Astrocyte (in vitro differentiated cells and primary cell): ENCODE measurements around the gene DDX6. TPM values are rescaled to one million over a fixed set of nuclear protein-coding genes. Genes with fewer than 3 reads are reported as not detected.
"Not testable (repeated sequence)": the region's sequence is repeated elsewhere in the genome, so short reads cannot be mapped to it uniquely, and the experiment has no call there.

Experiments
- DNase-seq: peaks from one replicate; pipeline ENCODE4 v3.0.0-alpha.2; 2010; ENCODE audit warnings: low read depth
- FAIRE-seq: peaks from 2 replicates; lab custom pipeline; 2011; peaks lifted over from hg19 to GRCh38; lab: Jason Lieb, UNC
- H2AFZ ChIP-seq: 2 replicates; pipeline ENCODE4 v1.6.0; 2012; ENCODE audit warnings: low read depth, low read length, inconsistent platforms
- H3K27ac ChIP-seq: 2 replicates; pipeline ENCODE4 v1.5.1; 2011; ENCODE audit warnings: low read depth, low read length, inconsistent platforms
- H3K27me3 ChIP-seq: 2 replicates; pipeline ENCODE4 v1.6.0; 2011; ENCODE audit warnings: low read length, inconsistent platforms; ENCODE audit not compliant: insufficient read depth
- H3K36me3 ChIP-seq: 2 replicates; pipeline ENCODE4 v1.5.1; 2011; ENCODE audit warnings: low read length, inconsistent platforms; ENCODE audit not compliant: insufficient read depth
- H3K4me1 ChIP-seq: 2 replicates; pipeline ENCODE4 v1.5.1; 2011; ENCODE audit warnings: low read length, inconsistent platforms; ENCODE audit not compliant: insufficient read depth
- H3K4me2 ChIP-seq: 2 replicates; pipeline ENCODE4 v1.6.0; 2012; ENCODE audit warnings: low read length, inconsistent platforms
- H3K4me3 ChIP-seq: 2 replicates; pipeline ENCODE4 v1.5.1; 2011; ENCODE audit warnings: low read depth, mild to moderate bottlenecking, low read length, inconsistent platforms; ENCODE audit not compliant: insufficient read depth
- H3K79me2 ChIP-seq: 2 replicates; pipeline ENCODE4 v1.6.0; 2012; ENCODE audit warnings: mild to moderate bottlenecking, low read length, inconsistent platforms; ENCODE audit not compliant: insufficient read depth
- H3K9ac ChIP-seq: 2 replicates; pipeline ENCODE4 v1.6.0; 2012; ENCODE audit warnings: mild to moderate bottlenecking, low read length, inconsistent platforms
- H3K9me3 ChIP-seq: 2 replicates; pipeline ENCODE4 v1.5.1; 2012; ENCODE audit warnings: low read depth, mild to moderate bottlenecking, low read length, inconsistent platforms; ENCODE audit not compliant: insufficient read depth
- H4K20me1 ChIP-seq: 2 replicates; pipeline ENCODE4 v1.6.0; 2012; ENCODE audit warnings: low read length, inconsistent platforms; ENCODE audit not compliant: insufficient read depth
- H3K27ac Mint-ChIP-seq: one replicate; pipeline ENCODE4 v1.8.0; 2021; ENCODE audit warnings: mild to moderate bottlenecking, mixed read lengths; ENCODE audit not compliant: unreplicated experiment
- H3K27me3 Mint-ChIP-seq: one replicate; pipeline ENCODE4 v1.8.0; 2021; ENCODE audit warnings: low read depth, mixed read lengths; ENCODE audit not compliant: unreplicated experiment
- H3K36me3 Mint-ChIP-seq: one replicate; pipeline ENCODE4 v1.8.0; 2021; ENCODE audit warnings: low read depth, mixed read lengths; ENCODE audit not compliant: unreplicated experiment
- H3K4me1 Mint-ChIP-seq: one replicate; pipeline ENCODE4 v1.8.0; 2021; ENCODE audit warnings: low read depth, mixed read lengths; ENCODE audit not compliant: unreplicated experiment
- H3K4me3 Mint-ChIP-seq: one replicate; pipeline ENCODE4 v1.8.0; 2021; ENCODE audit warnings: mild to moderate bottlenecking, moderate library complexity, mixed read lengths; ENCODE audit not compliant: unreplicated experiment
- H3K9me3 Mint-ChIP-seq: one replicate; pipeline ENCODE4 v1.8.0; 2021; ENCODE audit warnings: mild to moderate bottlenecking, mixed read lengths; ENCODE audit not compliant: unreplicated experiment
- EZH2 ChIP-seq: IDR thresholded peaks from 2 replicates; pipeline ENCODE4 v1.6.1; 2012; ENCODE audit warnings: mild to moderate bottlenecking, low read length, inconsistent platforms; ENCODE audit not compliant: insufficient read depth
- total RNA-seq: library from RNA; stranded (reverse); gene quantifications from 2 replicates; pipeline ENCODE4 v1.2.1, GENCODE V29; 2021
- TF ChIP-seq, protein P1 (sequence below): IDR thresholded peaks from 2 replicates; pipeline ENCODE4 v1.5.1; 2011; ENCODE audit warnings: low read depth, mild to moderate bottlenecking, inconsistent platforms, low read length, moderate library complexity; ENCODE audit not compliant: insufficient read depth

Gene DDX6
- total RNA-seq, 1 donor from 2014 or later = 196 TPM

DNA sequence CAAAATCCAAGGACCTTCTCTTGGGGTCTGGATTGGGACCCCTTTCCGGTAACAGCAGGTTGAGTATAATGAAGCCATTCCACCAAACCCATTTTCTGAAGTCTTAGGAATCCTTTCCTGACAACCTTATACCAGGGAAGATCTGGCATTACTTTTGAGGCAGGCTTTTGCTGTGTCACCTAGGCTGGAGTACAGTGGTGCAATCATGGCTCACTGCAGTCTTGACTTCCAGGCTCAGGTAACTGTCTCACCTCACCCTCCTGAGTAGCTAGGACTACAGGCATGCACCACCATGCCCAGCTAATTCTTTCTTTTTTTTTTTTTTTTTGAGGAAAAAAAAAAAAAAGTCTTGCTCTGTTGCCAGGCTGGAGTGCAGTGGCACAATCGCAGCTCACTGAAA, 55.8 kb downstream of the DDX6 start:
- no peak overlapping the region for H3K27ac Mint-ChIP-seq
- H3K27me3 Mint-ChIP-seq = no peaks in the 10 kb centered on the region
- no peaks in the 10 kb centered on the region for H4K20me1 ChIP-seq
- no peaks in the 10 kb centered on the region for H3K27me3 ChIP-seq
- FAIRE-seq = no peak
- no peak overlapping the region for H2AFZ ChIP-seq
- H3K4me1 Mint-ChIP-seq = no peaks in the 10 kb centered on the region
- no peaks in the 10 kb centered on the region for H3K4me1 ChIP-seq
- H3K9ac ChIP-seq = no peak overlapping the region
- TF ChIP-seq EZH2 = no peak
- TF ChIP-seq, protein P1, sequence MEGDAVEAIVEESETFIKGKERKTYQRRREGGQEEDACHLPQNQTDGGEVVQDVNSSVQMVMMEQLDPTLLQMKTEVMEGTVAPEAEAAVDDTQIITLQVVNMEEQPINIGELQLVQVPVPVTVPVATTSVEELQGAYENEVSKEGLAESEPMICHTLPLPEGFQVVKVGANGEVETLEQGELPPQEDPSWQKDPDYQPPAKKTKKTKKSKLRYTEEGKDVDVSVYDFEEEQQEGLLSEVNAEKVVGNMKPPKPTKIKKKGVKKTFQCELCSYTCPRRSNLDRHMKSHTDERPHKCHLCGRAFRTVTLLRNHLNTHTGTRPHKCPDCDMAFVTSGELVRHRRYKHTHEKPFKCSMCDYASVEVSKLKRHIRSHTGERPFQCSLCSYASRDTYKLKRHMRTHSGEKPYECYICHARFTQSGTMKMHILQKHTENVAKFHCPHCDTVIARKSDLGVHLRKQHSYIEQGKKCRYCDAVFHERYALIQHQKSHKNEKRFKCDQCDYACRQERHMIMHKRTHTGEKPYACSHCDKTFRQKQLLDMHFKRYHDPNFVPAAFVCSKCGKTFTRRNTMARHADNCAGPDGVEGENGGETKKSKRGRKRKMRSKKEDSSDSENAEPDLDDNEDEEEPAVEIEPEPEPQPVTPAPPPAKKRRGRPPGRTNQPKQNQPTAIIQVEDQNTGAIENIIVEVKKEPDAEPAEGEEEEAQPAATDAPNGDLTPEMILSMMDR = no peak
- H3K4me3 Mint-ChIP-seq = no peak overlapping the region
- H3K79me2 ChIP-seq = no peaks in the 10 kb centered on the region
- peaks cover 5% of the 10 kb centered on the region for H3K9me3 Mint-ChIP-seq
- H3K4me2 ChIP-seq = no peak overlapping the region
- DNase-seq = no peak
- H3K4me3 ChIP-seq = no peak overlapping the region
- H3K36me3 ChIP-seq = no peaks in the 10 kb centered on the region
- H3K27ac ChIP-seq = no peak overlapping the region
- H3K36me3 Mint-ChIP-seq = peaks cover 3% of the 10 kb centered on the region
- no peaks in the 10 kb centered on the region for H3K9me3 ChIP-seq

GRCh38 chr11:118734031-118734430, 56.9 kb downstream of the DDX6 start:
- Histone ChIP-seq H3K4me3 (no peak overlapping the region), H3K4me1 (no peaks in the 10 kb centered on the region), H3K79me2 (no peaks in the 10 kb centered on the region), H2AFZ (no peak overlapping the region), H3K27ac (no peak overlapping the region), H3K36me3 (no peaks in the 10 kb centered on the region), H3K9me3 (no peaks in the 10 kb centered on the region), H3K9ac (no peak overlapping the region), H3K27me3 (no peaks in the 10 kb centered on the region), H4K20me1 (no peaks in the 10 kb centered on the region), H3K4me2 (no peak overlapping the region)
- Mint-ChIP-seq H3K27ac (no peak overlapping the region), H3K36me3 (peaks cover 3% of the 10 kb centered on the region), H3K4me3 (no peak overlapping the region), H3K27me3 (no peaks in the 10 kb centered on the region), H3K9me3 (peaks cover 7% of the 10 kb centered on the region), H3K4me1 (no peaks in the 10 kb centered on the region)
- TF ChIP-seq EZH2 = no peak
- TF ChIP-seq, protein P1 = no peak
- FAIRE-seq = no peak
- DNase-seq = no peak

GRCh38 chr11:118729753-118730152, 61.2 kb downstream of the DDX6 start:
- not testable (repeated sequence) for FAIRE-seq, H3K27ac ChIP-seq, H3K27ac Mint-ChIP-seq, H3K79me2 ChIP-seq, DNase-seq, H3K4me1 Mint-ChIP-seq, H3K36me3 Mint-ChIP-seq, H3K9me3 Mint-ChIP-seq, H3K36me3 ChIP-seq, H3K4me3 Mint-ChIP-seq, H3K4me1 ChIP-seq, H3K9me3 ChIP-seq, H3K27me3 Mint-ChIP-seq, H3K4me3 ChIP-seq, H3K27me3 ChIP-seq, H3K9ac ChIP-seq, H4K20me1 ChIP-seq, H3K4me2 ChIP-seq, H2AFZ ChIP-seq

GRCh38 chr11:118728112-118728511, 62.9 kb downstream of the DDX6 start:
- not testable (repeated sequence) for H3K4me3 ChIP-seq, FAIRE-seq, H3K4me1 ChIP-seq, DNase-seq, H3K27ac Mint-ChIP-seq, H3K27me3 Mint-ChIP-seq, H3K79me2 ChIP-seq, H3K9me3 Mint-ChIP-seq, H3K9ac ChIP-seq, H3K27me3 ChIP-seq, H3K4me1 Mint-ChIP-seq, H3K36me3 ChIP-seq, H3K27ac ChIP-seq, H3K36me3 Mint-ChIP-seq, H3K9me3 ChIP-seq, H2AFZ ChIP-seq, H3K4me3 Mint-ChIP-seq, H4K20me1 ChIP-seq, H3K4me2 ChIP-seq

DNA sequence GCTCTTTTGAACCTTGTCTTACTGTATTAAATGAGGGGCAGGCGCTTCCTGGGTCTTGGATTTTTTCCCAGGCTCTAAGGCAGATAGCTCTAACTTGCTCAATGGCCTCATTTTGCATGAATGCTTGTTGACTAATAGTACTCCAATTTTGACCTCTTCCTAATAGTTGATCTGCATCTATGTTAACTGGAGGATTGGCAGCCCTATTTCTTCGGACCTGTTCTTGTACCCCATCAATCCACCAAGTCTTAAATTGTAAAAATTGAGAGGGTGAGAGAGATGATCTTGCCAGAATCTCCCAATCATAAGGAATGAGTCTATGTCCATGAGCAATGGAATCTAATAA, 63.3 kb downstream of the DDX6 start:
- not testable (repeated sequence) for H3K36me3 ChIP-seq, H3K9ac ChIP-seq, H3K79me2 ChIP-seq, FAIRE-seq, DNase-seq, H3K27ac Mint-ChIP-seq, H2AFZ ChIP-seq, H3K4me2 ChIP-seq, H3K27ac ChIP-seq, H3K27me3 ChIP-seq, H3K27me3 Mint-ChIP-seq, H4K20me1 ChIP-seq, H3K4me1 ChIP-seq, H3K9me3 Mint-ChIP-seq, H3K36me3 Mint-ChIP-seq, H3K4me3 ChIP-seq, H3K9me3 ChIP-seq, H3K4me1 Mint-ChIP-seq, H3K4me3 Mint-ChIP-seq
